Cardiac muscle cell (in vitro differentiated cells and primary cell): ENCODE results near the gene SIRT6. TPM values are rescaled to one million over a fixed set of nuclear protein-coding genes. Genes with fewer than 3 reads are reported as not detected.
A peak's percentile ranks its signal among the peaks of the same experiment; 100 is the strongest.

Source experiments
- DNase-seq, 2 donors: peaks; one replicate each; pipeline versions ENCODE4 v3.0.0 to v3.0.0-alpha.2; 2010 to 2017; ENCODE audit warnings: low read depth in 1 of 2, low spot score in 1 of 2
- H3K27ac ChIP-seq: fragments of 200-600 bp; sonication (generic); 2 replicates; pipeline ENCODE4 v1.5.1; 2016
- H3K27me3 ChIP-seq: fragments of 200-600 bp; sonication (generic); 2 replicates; pipeline ENCODE4 v1.6.0; 2016; ENCODE audit warnings: control low read depth
- H3K36me3 ChIP-seq: fragments of 200-600 bp; sonication (generic); 2 replicates; pipeline ENCODE4 v1.5.1; 2016; ENCODE audit warnings: control low read depth
- H3K4me1 ChIP-seq: fragments of 200-600 bp; sonication (generic); 2 replicates; pipeline ENCODE4 v1.8.1; 2017; ENCODE audit warnings: low read depth, mild to moderate bottlenecking, mixed run types
- H3K4me3 ChIP-seq: fragments of 200-600 bp; sonication (generic); 2 replicates; pipeline ENCODE4 v1.5.1; 2016; ENCODE audit warnings: mild to moderate bottlenecking
- H3K9me3 ChIP-seq: fragments of 200-600 bp; sonication (generic); 2 replicates; pipeline ENCODE4 v1.5.1; 2017; ENCODE audit warnings: low read depth, mild to moderate bottlenecking, control low read depth
- CTCF ChIP-seq: IDR thresholded peaks from 2 replicates; pipeline ENCODE4 v1.5.1; 2012; ENCODE audit warnings: low read depth, mild to moderate bottlenecking, low read length
- polyA plus RNA-seq: library from polyadenylated mRNA; unstranded; fragments of >200 nt; fragmentation: Nextera tagmentation; extraction: Ambion mirVana; gene quantifications from 2 replicates; pipeline ENCODE4 v1.2.1, GENCODE V29; 2016
- total RNA-seq: library from RNA; depleted of rRNA; stranded (reverse); fragments of >200 nt; gene quantifications from 2 replicates; pipeline ENCODE4 v1.2.3, GENCODE V29; 2016

The SIRT6 gene
- total and polyA plus RNA-seq, 2 experiments from 2014 or later, result 11.3 to 34.2 TPM

GRCh38 chr19:4201798-4202197, 19.4 kb upstream of the SIRT6 start:
- H3K4me1 ChIP-seq, result no peaks in the 10 kb centered on the region
- H3K27ac ChIP-seq, result no peak overlapping the region
- no peak overlapping the region for H3K4me3 ChIP-seq
- DNase-seq, result no peak
- no peak for TF ChIP-seq CTCF
- no peaks in the 10 kb centered on the region for H3K9me3 ChIP-seq
- H3K27me3 ChIP-seq, result peaks cover 45% of the 10 kb centered on the region
- no peaks in the 10 kb centered on the region for H3K36me3 ChIP-seq

- Histone ChIP-seq H3K9me3 (no peaks in the 10 kb centered on the region), H3K4me3 (no peak overlapping the region), H3K27me3 (peaks cover 50% of the 10 kb centered on the region), H3K36me3 (no peaks in the 10 kb centered on the region), H3K4me1 (no peaks in the 10 kb centered on the region), H3K27ac (no peak overlapping the region)
- no peak for DNase-seq
- TF ChIP-seq CTCF, result no peak
Measured at GRCh38 chr19:4200940-4201542, 18.7 kb upstream of the SIRT6 start.

GRCh38 chr19:4199699-4200293, 17.4 kb upstream of the SIRT6 start:
- H3K9me3 ChIP-seq, result no peaks in the 10 kb centered on the region
- no peak overlapping the region for H3K27ac ChIP-seq
- no peaks in the 10 kb centered on the region for H3K4me1 ChIP-seq
- DNase-seq, result no peak
- no peak for TF ChIP-seq CTCF
- H3K27me3 ChIP-seq, result peaks cover 50% of the 10 kb centered on the region
- no peaks in the 10 kb centered on the region for H3K36me3 ChIP-seq
- H3K4me3 ChIP-seq, result no peak overlapping the region

GRCh38 chr19:4198467-4199126, 16.2 kb upstream of the SIRT6 start:
- H3K4me1 ChIP-seq, result no peaks in the 10 kb centered on the region
- no peak for TF ChIP-seq CTCF
- no peak overlapping the region for H3K27ac ChIP-seq
- DNase-seq, result no peak
- H3K9me3 ChIP-seq, result no peaks in the 10 kb centered on the region
- peaks cover 55% of the 10 kb centered on the region for H3K27me3 ChIP-seq
- peak overlapping the region; percentile 43 for H3K4me3 ChIP-seq
- H3K36me3 ChIP-seq, result no peaks in the 10 kb centered on the region

- DNase-seq, result peak in 1 of 2 donors; percentile 56
- Histone ChIP-seq H3K36me3 (no peaks in the 10 kb centered on the region), H3K27me3 (peaks cover 55% of the 10 kb centered on the region), H3K9me3 (no peaks in the 10 kb centered on the region), H3K4me3 (peak overlapping the region; percentile 43), H3K27ac (no peak overlapping the region), H3K4me1 (no peaks in the 10 kb centered on the region)
- no peak for TF ChIP-seq CTCF
Measured at GRCh38 chr19:4197625-4198466, 15.5 kb upstream of the SIRT6 start.
